Measurements from ENCODE around the gene LCK.
A peak's percentile ranks its signal among the peaks of the same experiment; 100 is the strongest.

The LCK gene

DNA sequence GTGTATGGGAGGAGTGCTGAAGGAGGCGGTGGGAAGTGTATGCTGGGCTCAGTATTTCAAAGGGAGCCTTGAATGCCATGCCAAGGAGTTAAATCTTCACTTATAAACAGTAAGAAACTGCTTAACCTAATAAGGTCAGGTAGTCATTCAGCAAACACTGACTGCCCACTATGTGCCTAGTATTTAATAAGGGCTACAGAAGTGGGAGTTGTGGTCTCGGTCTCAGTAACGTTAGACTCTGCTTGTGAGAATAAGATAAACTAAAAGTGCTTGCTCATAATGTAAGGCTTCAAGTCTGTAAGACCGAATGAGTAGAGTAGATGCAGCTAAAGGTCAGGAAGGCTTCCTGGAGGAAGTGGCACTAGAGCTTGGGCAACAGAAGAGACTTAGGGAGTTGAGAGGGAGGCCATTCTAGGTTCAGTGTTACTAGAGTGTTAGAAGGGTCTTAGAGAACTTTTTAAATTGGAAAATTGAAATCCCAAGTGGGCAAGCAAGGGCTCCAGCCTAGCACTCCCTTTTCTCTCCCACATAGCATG is 78.9 kb downstream of the LCK start:
- DNase-seq, result no peak

DNA sequence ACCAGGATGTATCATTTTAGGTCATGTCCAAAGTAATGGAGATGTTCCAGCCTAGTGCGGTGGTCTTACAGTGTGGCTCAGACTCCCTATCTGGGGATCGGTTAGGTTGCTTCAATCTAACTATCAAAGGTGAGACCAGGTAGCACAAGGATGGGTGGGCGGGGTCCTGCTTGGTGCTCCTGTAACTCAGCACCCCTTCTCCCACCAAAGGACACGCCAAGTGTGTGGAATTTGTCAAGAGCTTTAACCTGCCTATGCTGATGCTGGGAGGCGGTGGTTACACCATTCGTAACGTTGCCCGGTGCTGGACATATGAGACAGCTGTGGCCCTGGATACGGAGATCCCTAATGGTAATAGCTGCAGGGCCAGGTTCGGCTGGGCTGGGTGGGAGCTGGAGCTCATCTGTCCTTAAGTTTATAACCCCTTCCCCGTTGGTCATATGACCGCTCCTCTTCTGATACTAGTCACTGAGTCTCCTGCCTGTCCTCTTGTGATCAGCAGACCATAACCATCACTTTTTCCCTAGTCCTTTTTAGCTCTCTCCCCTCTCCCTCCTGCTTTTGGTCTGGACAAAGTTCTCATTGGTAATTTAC is 79.6 kb downstream of the LCK start:
- DNase-seq, result no peak

- no peak for DNase-seq
Measured at GRCh38 chr1:32331549-32331948, 80.5 kb downstream of the LCK start.

DNA sequence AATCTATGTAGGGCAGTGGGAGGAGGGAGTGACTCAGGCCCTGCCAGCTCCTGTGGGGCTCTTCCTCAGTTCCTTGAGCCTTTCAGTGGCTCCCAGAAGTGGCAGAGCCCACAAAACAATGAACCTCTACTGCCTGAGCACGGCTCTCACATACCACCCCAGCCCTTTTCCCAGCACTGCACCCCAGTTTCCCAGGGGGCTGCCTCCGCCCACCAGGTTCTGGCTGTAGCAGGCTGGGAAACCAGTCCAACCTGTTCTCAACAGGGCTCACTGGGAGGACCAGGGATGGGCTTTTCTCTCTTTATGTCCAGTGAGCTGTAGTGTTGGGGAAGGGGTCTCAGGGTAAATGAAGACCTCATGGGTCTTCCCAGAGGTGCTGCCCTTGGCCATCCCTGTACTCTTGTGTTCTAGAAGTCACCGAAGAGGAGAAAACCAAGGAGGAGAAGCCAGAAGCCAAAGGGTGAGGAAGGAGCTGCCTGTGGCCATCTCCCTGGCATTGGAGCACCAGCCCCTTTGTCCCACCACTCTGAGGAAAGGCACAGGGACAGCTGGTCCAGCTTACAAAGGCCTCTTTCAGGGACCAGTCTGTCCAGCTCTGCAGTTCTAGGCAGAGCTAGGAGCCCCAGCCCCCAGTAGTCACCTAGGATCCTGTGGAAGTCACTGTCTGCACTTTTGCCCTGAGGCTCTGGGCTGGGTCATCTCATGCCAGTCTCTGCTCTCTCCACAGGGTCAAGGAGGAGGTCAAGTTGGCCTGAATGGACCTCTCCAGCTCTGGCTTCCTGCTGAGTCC is 81.4 kb downstream of the LCK start:
- no peak for DNase-seq

GRCh38 chr1:32333251-32333963 is 82.3 kb downstream of the LCK start:
- no peak for DNase-seq

DNA sequence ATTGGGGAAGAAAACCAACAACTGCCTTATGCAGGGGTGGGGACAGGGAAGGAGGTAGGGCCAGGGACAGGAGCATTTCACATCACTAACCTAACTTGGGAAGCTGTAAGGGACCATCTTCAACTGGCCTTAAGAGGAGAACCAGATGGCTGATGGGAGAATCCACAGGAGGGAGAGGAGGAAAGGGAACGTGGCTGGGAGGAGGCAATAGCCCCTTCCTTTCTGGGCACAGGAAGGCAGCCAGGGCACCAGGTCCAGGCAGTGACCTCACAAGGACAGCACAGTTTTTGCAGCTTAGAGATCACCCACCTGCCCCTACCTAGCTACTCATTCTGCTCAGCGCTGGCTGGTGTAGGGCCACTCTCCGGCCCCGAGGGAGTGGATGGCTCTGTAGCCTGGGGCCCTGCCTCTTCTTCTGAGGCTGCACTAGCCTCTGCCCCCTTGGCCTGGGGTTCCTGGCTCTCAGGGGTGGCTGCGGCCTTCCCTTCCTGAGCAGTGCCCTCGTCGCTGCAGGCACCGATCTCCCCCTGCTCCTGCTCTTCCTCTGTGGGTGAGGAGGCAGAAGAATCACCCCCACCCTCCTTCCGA is 83.3 kb downstream of the LCK start:
- DNase-seq, result peak in 1 of 2 experiments; percentile 30

DNA sequence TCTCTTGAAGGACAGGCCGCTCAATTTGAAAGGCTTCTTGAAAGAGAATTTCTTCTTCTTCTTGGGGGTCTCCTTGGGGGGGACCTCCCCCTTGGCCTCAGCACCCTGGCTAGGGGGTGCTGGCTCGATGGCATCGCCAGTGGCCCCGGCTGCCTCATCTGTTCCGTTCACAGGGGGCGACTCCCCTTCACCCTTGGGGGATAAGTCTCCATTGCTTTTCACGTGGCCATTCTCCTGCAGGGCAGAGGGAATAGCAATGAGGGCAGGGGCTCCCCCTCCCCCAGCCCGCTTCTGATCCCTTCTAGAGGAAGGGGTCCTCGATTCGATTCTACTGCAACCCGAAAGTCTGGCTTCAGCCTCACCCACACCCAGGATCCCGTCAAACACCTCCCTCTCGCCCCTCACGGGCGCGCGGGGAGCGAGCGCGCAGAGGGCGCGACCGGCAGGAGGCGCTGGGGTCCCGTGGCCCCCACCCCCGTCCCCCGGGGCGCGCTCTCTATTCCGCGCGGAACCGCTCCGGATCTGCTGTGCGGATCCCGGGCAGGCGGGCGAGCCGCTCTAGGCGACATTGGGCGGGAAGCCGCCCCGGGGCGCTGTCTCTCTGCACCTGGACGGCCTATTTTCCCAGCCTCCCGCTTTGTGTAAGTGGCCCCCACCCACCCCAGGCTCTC is 83.9 kb downstream of the LCK start:
- DNase-seq, result peak; percentile 64 to 80

- DNase-seq, result no peak
Measured at GRCh38 chr1:32335535-32335789, 84.4 kb downstream of the LCK start.

Measured in NCI-H2081 (cell line).